ENCODE data around the gene TBC1D5. TPM values are rescaled to one million over a fixed set of nuclear protein-coding genes. Genes with fewer than 3 reads are reported as not detected.

The TBC1D5 gene
- total RNA-seq, 1 experiment from 2014 or later: 38.3 TPM

GRCh38 chr3:17749281-17749680 is 6.8 kb upstream of the TBC1D5 start:
- intact Hi-C loops (cut with micrococcal nuclease; ENCODE audit: unreplicated experiment): loop anchor here (5.0 kb wide), 1 partner anchor 83 kb away; no protein-coding TSS in a partner anchor
- Mint-ChIP-seq H3K4me1 (ENCODE audit: low read depth, unreplicated experiment) (peaks cover 14% of the 10 kb centered on the region), H3K36me3 (ENCODE audit: insufficient read depth, unreplicated experiment) (no peaks in the 10 kb centered on the region), H3K27me3 (ENCODE audit: unreplicated experiment) (no peaks in the 10 kb centered on the region), H3K4me3 (ENCODE audit: low read depth, unreplicated experiment) (peak overlapping the region; percentile 61), H3K9me3 (ENCODE audit: low read depth, unreplicated experiment) (no peaks in the 10 kb centered on the region), H3K27ac (ENCODE audit: unreplicated experiment) (no peak overlapping the region)
- CTCF ChIA-PET: no interaction called here
- BruUV-seq (replicated peaks): no TSS peak
- DNase-seq: no peak
- TF ChIP-seq CTCF (IDR thresholded peaks at IDR 0.05; ENCODE audit: unreplicated experiment): no peak

DNA sequence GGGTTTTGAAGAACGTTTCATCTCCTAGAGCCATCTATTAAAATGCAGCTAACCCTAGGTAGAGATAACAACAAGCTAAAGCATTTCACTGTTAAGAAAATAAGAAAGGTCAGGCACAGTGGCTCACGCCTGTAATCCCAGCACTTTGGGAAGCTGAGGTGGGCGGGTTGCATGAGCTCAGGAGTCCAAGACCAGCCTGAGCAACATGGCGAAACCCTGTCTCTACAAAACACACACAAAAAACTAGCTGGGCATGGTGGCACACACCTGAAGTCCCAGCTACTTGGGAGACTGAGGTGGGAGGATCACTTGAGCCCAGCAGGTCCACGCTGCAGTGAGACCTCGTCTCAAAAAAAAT is 5.4 kb upstream of the TBC1D5 start:
- Mint-ChIP-seq H3K9me3 (ENCODE audit: low read depth, unreplicated experiment) (no peaks in the 10 kb centered on the region), H3K4me3 (ENCODE audit: low read depth, unreplicated experiment) (no peak overlapping the region), H3K36me3 (ENCODE audit: insufficient read depth, unreplicated experiment) (peaks cover 4% of the 10 kb centered on the region), H3K4me1 (ENCODE audit: low read depth, unreplicated experiment) (peaks cover 14% of the 10 kb centered on the region), H3K27ac (ENCODE audit: unreplicated experiment) (no peak overlapping the region), H3K27me3 (ENCODE audit: unreplicated experiment) (no peaks in the 10 kb centered on the region)
- CTCF ChIA-PET: no interaction called here
- intact Hi-C loops (cut with micrococcal nuclease; ENCODE audit: unreplicated experiment): loop anchor here (5.0 kb wide), 1 partner anchor 84 kb away; no protein-coding TSS in a partner anchor
- TF ChIP-seq CTCF (IDR thresholded peaks at IDR 0.05; ENCODE audit: unreplicated experiment): no peak
- no peak for DNase-seq
- no TSS peak for BruUV-seq (replicated peaks)

DNA sequence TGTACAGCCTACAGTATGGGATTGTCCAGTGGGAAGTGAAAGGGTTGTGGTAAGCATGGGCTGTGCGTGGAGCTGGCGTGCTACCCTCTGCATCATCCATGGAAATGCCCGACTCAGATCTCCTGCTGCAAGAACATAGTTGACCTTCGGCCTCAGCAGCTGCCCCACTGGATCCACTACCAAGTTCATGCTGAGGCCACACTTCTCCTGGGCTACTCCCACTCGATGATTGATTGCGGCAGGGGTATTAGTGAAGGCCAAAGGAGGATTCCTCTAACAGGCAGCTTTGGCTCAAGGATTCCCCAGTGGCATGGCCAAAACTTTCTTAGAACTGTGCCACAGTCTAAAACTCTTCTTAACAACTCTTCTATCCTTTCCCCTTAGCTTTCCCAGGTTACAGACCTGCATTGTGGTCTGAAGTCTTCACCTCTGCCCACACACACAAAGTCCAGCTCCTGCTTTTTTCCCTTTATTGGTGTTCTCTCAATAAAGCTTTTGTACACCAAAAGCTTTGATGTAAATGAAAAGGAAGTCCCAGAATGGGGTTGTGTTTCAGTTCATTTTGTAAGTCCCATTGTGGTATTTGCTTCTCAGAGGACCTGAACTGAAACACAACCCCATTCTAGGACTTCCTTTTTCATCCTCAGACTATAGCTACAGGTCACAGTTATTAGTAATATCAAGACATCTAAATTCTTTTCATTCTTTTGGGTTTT is 4.9 kb upstream of the TBC1D5 start:
- no TSS peak for BruUV-seq (replicated peaks)
- no peak overlapping the region for H3K27ac Mint-ChIP-seq (ENCODE audit: unreplicated experiment)
- H3K4me1 Mint-ChIP-seq (ENCODE audit: low read depth, unreplicated experiment): peaks cover 14% of the 10 kb centered on the region
- H3K4me3 Mint-ChIP-seq (ENCODE audit: low read depth, unreplicated experiment): no peak overlapping the region
- H3K27me3 Mint-ChIP-seq (ENCODE audit: unreplicated experiment): no peaks in the 10 kb centered on the region
- no peaks in the 10 kb centered on the region for H3K9me3 Mint-ChIP-seq (ENCODE audit: low read depth, unreplicated experiment)
- H3K36me3 Mint-ChIP-seq (ENCODE audit: insufficient read depth, unreplicated experiment): peaks cover 10% of the 10 kb centered on the region
- CTCF ChIA-PET: no interaction called here
- no peak for DNase-seq
- intact Hi-C loops (cut with micrococcal nuclease; ENCODE audit: unreplicated experiment): loop anchor here (5.0 kb wide), 1 partner anchor 85 kb away; no protein-coding TSS in a partner anchor
- TF ChIP-seq CTCF (IDR thresholded peaks at IDR 0.05; ENCODE audit: unreplicated experiment): no peak

- Mint-ChIP-seq H3K27me3 (ENCODE audit: unreplicated experiment) (no peaks in the 10 kb centered on the region), H3K4me1 (ENCODE audit: low read depth, unreplicated experiment) (peaks cover 17% of the 10 kb centered on the region), H3K4me3 (ENCODE audit: low read depth, unreplicated experiment) (no peak overlapping the region), H3K27ac (ENCODE audit: unreplicated experiment) (no peak overlapping the region), H3K9me3 (ENCODE audit: low read depth, unreplicated experiment) (no peaks in the 10 kb centered on the region), H3K36me3 (ENCODE audit: insufficient read depth, unreplicated experiment) (peaks cover 24% of the 10 kb centered on the region)
- intact Hi-C loops (cut with micrococcal nuclease; ENCODE audit: unreplicated experiment): loop anchor here (5.0 kb wide), 1 partner anchor 86 kb away; no protein-coding TSS in a partner anchor
- CTCF ChIA-PET: no interaction called here
- no peak for TF ChIP-seq CTCF (IDR thresholded peaks at IDR 0.05; ENCODE audit: unreplicated experiment)
- BruUV-seq (replicated peaks): no TSS peak
- no peak for DNase-seq
Measured at GRCh38 chr3:17745894-17746293, 3.5 kb upstream of the TBC1D5 start.

Data from Calu3 (cell line).